ENCODE measurements around the gene SNX33.

Gene SNX33

GRCh38 chr15:75640483-75641178, 7.1 kb upstream of the SNX33 start:
- no peak for TF ChIP-seq POLR2A (IDR thresholded peaks at IDR 0.05; ENCODE audit: low read depth, low read length)
- FAIRE-seq: no peak
- no peak for DNase-seq (ENCODE audit: insufficient read length, low spot score)

- FAIRE-seq (no peak), DNase-seq (ENCODE audit: insufficient read length, low spot score) (no peak)
- TF ChIP-seq PAX5 (IDR thresholded peaks at IDR 0.05; ENCODE audit: insufficient read depth, low read length, severe bottlenecking): no peak
- no peak for TF ChIP-seq POLR2AphosphoS5 (IDR thresholded peaks at IDR 0.05; ENCODE audit: low read depth, low read length)
- TF ChIP-seq POU2F2 (IDR thresholded peaks at IDR 0.05; ENCODE audit: low read depth, low read length): no peak
- TF ChIP-seq POLR2A (IDR thresholded peaks at IDR 0.05; ENCODE audit: low read depth, low read length): no peak
- no peak for TF ChIP-seq SPI1 (IDR thresholded peaks at IDR 0.05; ENCODE audit: low read depth, low read length)
Observed at GRCh38 chr15:75641179-75641503, 6.6 kb upstream of the SNX33 start.

- TF ChIP-seq POU2F2 (IDR thresholded peaks at IDR 0.05; ENCODE audit: low read depth, low read length): no peak
- no peak for TF ChIP-seq POLR2A (IDR thresholded peaks at IDR 0.05; ENCODE audit: low read depth, low read length)
- no peak for TF ChIP-seq SPI1 (IDR thresholded peaks at IDR 0.05; ENCODE audit: low read depth, low read length)
- TF ChIP-seq POLR2AphosphoS5 (IDR thresholded peaks at IDR 0.05; ENCODE audit: low read depth, low read length): no peak
- no peak for TF ChIP-seq TAF1 (IDR thresholded peaks at IDR 0.05; ENCODE audit: low read depth, low read length)
- TF ChIP-seq PAX5 (IDR thresholded peaks at IDR 0.05; ENCODE audit: insufficient read depth, low read length, severe bottlenecking): no peak
- FAIRE-seq (no peak), DNase-seq (ENCODE audit: insufficient read length, low spot score) (no peak)
Observed at GRCh38 chr15:75641603-75642002, 6.1 kb upstream of the SNX33 start.

- FAIRE-seq (no peak), DNase-seq (ENCODE audit: insufficient read length, low spot score) (no peak)
- TF ChIP-seq PAX5 (IDR thresholded peaks at IDR 0.05; ENCODE audit: insufficient read depth, low read length, severe bottlenecking) (no peak), POLR2A (IDR thresholded peaks at IDR 0.05; ENCODE audit: low read depth, low read length) (no peak), POU2F2 (IDR thresholded peaks at IDR 0.05; ENCODE audit: low read depth, low read length) (no peak), SPI1 (IDR thresholded peaks at IDR 0.05; ENCODE audit: low read depth, low read length) (no peak), POLR2AphosphoS5 (IDR thresholded peaks at IDR 0.05; ENCODE audit: low read depth, low read length) (no peak), TAF1 (IDR thresholded peaks at IDR 0.05; ENCODE audit: low read depth, low read length) (no peak)
Observed at GRCh38 chr15:75644376-75644775, 3.3 kb upstream of the SNX33 start.

- DNase-seq (ENCODE audit: insufficient read length, low spot score): no peak
- no peak for FAIRE-seq
- TF ChIP-seq POLR2A (IDR thresholded peaks at IDR 0.05; ENCODE audit: low read depth, low read length): no peak
- TF ChIP-seq PAX5 (IDR thresholded peaks at IDR 0.05; ENCODE audit: insufficient read depth, low read length, severe bottlenecking): no peak
- TF ChIP-seq POLR2AphosphoS5 (IDR thresholded peaks at IDR 0.05; ENCODE audit: low read depth, low read length): no peak
- TF ChIP-seq POU2F2 (IDR thresholded peaks at IDR 0.05; ENCODE audit: low read depth, low read length): no peak
- no peak for TF ChIP-seq TAF1 (IDR thresholded peaks at IDR 0.05; ENCODE audit: low read depth, low read length)
Observed at GRCh38 chr15:75646112-75646943, 1.4 kb upstream of the SNX33 start.

GRCh38 chr15:75646944-75647364, 758 bp upstream of the SNX33 start:
- TF ChIP-seq PAX5 (IDR thresholded peaks at IDR 0.05; ENCODE audit: insufficient read depth, low read length, severe bottlenecking) (no peak), SPI1 (IDR thresholded peaks at IDR 0.05; ENCODE audit: low read depth, low read length) (no peak), TAF1 (IDR thresholded peaks at IDR 0.05; ENCODE audit: low read depth, low read length) (no peak), POU2F2 (IDR thresholded peaks at IDR 0.05; ENCODE audit: low read depth, low read length) (no peak), POLR2A (IDR thresholded peaks at IDR 0.05; ENCODE audit: low read depth, low read length) (no peak), POLR2AphosphoS5 (IDR thresholded peaks at IDR 0.05; ENCODE audit: low read depth, low read length) (no peak)
- DNase-seq (ENCODE audit: insufficient read length, low spot score): no peak
- no peak for FAIRE-seq

GRCh38 chr15:75648156-75649000, 666 bp downstream of the SNX33 start:
- TF ChIP-seq TAF1 (IDR thresholded peaks at IDR 0.05; ENCODE audit: low read depth, low read length): no peak
- TF ChIP-seq POLR2A (IDR thresholded peaks at IDR 0.05; ENCODE audit: low read depth, low read length): no peak
- TF ChIP-seq PAX5 (IDR thresholded peaks at IDR 0.05; ENCODE audit: insufficient read depth, low read length, severe bottlenecking): no peak
- TF ChIP-seq POLR2AphosphoS5 (IDR thresholded peaks at IDR 0.05; ENCODE audit: low read depth, low read length): no peak
- no peak for TF ChIP-seq SPI1 (IDR thresholded peaks at IDR 0.05; ENCODE audit: low read depth, low read length)
- no peak for TF ChIP-seq POU2F2 (IDR thresholded peaks at IDR 0.05; ENCODE audit: low read depth, low read length)
- FAIRE-seq (no peak), DNase-seq (ENCODE audit: insufficient read length, low spot score) (no peak)

- FAIRE-seq: no peak
- TF ChIP-seq TAF1 (IDR thresholded peaks at IDR 0.05; ENCODE audit: low read depth, low read length): no peak
- TF ChIP-seq PAX5 (IDR thresholded peaks at IDR 0.05; ENCODE audit: insufficient read depth, low read length, severe bottlenecking): no peak
- TF ChIP-seq POU2F2 (IDR thresholded peaks at IDR 0.05; ENCODE audit: low read depth, low read length): no peak
- no peak for TF ChIP-seq POLR2AphosphoS5 (IDR thresholded peaks at IDR 0.05; ENCODE audit: low read depth, low read length)
- no peak for TF ChIP-seq POLR2A (IDR thresholded peaks at IDR 0.05; ENCODE audit: low read depth, low read length)
- TF ChIP-seq SPI1 (IDR thresholded peaks at IDR 0.05; ENCODE audit: low read depth, low read length): no peak
- DNase-seq (ENCODE audit: insufficient read length, low spot score): no peak
Observed at GRCh38 chr15:75649045-75649761, 1.5 kb downstream of the SNX33 start.

GRCh38 chr15:75649848-75650247, 2.1 kb downstream of the SNX33 start:
- no peak for DNase-seq (ENCODE audit: insufficient read length, low spot score)
- no peak for FAIRE-seq
- no peak for TF ChIP-seq POU2F2 (IDR thresholded peaks at IDR 0.05; ENCODE audit: low read depth, low read length)
- TF ChIP-seq SPI1 (IDR thresholded peaks at IDR 0.05; ENCODE audit: low read depth, low read length): no peak
- no peak for TF ChIP-seq PAX5 (IDR thresholded peaks at IDR 0.05; ENCODE audit: insufficient read depth, low read length, severe bottlenecking)
- no peak for TF ChIP-seq TAF1 (IDR thresholded peaks at IDR 0.05; ENCODE audit: low read depth, low read length)
- no peak for TF ChIP-seq POLR2AphosphoS5 (IDR thresholded peaks at IDR 0.05; ENCODE audit: low read depth, low read length)
- TF ChIP-seq POLR2A (IDR thresholded peaks at IDR 0.05; ENCODE audit: low read depth, low read length): no peak

Measured in GM12891 (cell line).